ENCODE data around the gene IL1R2. TPM values are rescaled to one million over a fixed set of nuclear protein-coding genes. Genes with fewer than 3 reads are reported as not detected.

The IL1R2 gene
- total RNA-seq, 1 donor from 2014 or later, result 1.4 TPM

DNA sequence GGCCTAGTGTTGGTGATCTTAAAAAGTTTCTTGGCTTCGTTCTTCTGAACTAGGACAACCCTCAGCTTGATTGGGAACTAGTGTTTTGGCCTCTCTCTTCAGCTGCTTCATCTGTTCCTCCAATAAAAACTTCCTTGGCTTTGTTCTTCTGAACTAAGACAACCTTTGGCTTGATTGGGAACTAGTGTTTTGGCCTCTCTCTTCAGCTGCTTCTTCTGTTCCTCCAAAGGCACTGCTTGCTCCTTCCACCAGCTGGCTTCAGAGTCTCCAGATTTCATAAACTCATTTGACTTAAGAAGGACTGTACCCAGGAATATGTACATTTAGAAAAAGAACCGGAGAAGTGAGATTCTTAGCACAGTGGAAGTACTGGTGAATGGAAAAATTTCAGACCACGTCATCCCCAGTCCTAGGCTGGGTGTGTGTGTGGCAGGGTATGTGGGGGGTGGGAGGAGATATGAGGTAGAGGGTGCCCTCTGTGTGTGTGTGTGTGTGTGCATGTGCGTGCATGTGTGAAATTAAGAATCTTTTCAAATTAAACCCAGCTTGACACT lies 20.4 kb downstream of the IL1R2 start:
- DNase-seq (no peak), ATAC-seq (ENCODE audit: poor library complexity) (peak; percentile 31)
- intact Hi-C loops (cut with DNase I), result loop anchor here (10.0 kb wide), 1 partner anchor 433 kb away; no protein-coding TSS in a partner anchor

DNA sequence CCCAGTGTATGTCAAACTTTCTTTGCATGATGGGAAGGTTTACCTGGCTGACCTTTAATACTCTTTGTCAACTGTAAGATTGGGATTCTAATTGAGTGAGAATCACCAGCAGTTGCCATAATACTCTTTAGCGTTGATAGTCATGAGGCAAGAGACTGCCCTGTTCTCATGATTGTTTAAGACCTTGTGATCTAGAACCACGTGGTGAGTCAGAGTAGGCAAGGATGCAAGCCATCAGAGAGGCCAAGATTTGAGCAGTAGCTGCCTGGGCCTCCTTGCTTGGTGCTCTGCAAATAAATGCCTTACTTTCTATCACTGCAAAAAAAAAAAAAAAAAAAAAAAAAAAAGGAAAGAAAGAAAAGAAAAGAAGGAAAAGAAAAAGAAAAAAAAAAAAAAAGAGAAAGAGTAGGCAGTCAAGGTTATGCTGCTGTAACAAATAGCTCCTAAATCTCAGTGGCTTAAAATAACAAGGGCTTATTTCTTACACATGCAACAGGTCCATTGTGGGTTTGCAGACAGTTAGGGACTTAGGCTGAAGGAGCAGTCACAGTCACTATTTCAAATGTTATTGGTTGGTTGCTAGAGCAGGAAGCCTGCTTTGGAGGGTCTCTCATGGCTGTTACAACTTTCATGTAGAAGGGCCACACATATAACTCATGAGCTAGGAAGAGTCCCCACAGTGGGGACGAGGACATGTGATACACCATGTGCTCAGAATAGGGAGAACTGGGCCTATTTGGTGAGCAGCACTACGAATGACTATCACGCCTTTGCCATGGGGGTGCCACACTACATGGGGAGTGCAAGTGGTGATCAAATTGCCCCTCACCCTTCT lies 21.7 kb downstream of the IL1R2 start:
- intact Hi-C loops (cut with DNase I), result loop anchor here (10.0 kb wide), 1 partner anchor 431 kb away; no protein-coding TSS in a partner anchor
- no peak for DNase-seq
- no peak for ATAC-seq (ENCODE audit: poor library complexity)

DNA sequence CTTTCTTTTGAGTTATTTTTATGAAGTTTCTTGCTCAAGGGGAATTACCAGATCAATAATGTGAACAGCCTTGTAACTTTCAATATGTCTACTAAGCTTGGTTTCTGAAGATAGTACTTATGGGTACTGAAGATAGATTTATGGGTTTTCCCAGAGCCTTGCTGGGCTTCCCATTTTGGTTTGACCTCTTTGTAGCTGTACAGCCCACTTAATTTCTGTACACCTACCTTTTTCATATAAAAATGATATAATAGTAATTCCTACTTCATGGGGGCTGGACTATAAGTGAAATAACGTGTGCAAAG lies 22.2 kb downstream of the IL1R2 start:
- ATAC-seq (ENCODE audit: poor library complexity) (no peak), DNase-seq (no peak)
- intact Hi-C loops (cut with DNase I), result loop anchor here (10.0 kb wide), 1 partner anchor 431 kb away; no protein-coding TSS in a partner anchor

DNA sequence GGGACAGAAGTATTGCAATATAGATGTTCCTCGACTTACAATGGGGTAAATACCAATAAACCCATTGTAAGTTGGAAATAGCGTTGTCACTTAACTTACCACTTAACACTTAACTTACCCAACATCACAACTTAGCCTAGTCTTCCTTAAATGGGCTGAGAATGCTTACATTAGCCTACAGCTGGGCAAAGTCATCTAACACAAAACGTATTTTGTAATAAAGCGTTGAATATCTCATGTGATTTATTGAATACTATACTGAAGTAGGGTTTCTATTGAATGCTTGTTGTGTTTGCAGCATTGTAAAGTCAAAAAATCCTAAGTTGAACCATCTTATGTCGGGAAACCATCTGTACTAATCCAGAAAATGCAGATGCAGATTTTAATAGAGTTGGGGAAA lies 23.6 kb downstream of the IL1R2 start:
- ATAC-seq (ENCODE audit: poor library complexity) (no peak), DNase-seq (no peak)
- intact Hi-C loops (cut with DNase I), result loop anchor here (10.0 kb wide), 1 partner anchor 429 kb away; no protein-coding TSS in a partner anchor

DNA sequence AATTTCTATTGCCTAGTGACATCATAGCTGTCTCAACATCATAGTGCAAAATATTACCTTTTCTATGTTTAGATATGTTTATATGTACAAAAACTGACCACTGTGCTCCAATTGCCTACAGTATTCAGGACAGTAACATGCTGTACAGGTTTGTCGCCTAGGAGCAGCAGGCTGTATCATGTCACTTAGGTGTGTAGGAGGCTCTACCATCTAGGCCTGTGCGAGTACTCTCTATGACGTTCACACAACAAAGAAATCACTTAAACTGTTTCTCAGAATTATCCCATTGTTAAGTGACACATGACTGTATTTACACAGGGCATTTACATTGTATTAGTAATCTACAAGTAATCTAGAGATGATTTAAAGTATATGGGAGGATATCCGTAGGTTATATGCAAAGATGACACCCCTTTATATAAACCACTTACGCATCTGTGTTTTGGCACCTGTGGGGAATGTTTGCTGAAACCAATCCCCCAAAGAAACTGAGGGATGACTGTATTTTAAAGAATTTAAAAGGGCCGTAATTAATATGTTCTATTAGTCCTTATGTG lies 24.7 kb downstream of the IL1R2 start:
- DNase-seq (no peak), ATAC-seq (ENCODE audit: poor library complexity) (no peak)
- intact Hi-C loops (cut with DNase I), result loop anchor here (10.0 kb wide), 1 partner anchor 428 kb away; no protein-coding TSS in a partner anchor

DNA sequence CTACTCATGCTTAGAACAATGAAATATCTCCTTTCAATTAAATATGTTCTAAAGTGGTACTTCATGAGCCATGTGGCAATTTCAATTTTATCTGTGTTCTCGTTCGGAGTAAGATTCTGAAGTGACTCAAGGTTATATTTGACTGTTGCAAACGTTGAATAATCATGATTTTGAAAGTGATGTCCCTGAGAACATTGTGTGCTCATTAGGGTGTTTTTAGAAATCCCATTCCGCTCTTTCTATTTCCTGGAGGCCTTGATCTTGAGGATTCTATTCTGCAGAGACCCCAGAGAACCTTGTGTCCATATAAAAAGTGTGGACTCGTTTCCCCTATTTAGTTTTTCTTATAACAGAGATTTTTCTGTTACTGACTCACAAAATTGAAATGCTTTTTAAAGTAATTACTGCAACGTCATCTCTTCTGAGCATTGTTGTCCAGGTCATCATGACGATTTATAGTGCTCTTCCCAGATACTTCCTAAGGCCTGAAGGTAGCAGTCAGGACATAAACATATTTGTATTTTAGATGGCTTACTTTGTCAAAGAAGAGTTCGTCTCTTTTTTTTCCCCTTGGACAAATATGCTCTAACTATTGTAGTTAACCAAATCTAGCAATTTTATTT lies 27.2 kb downstream of the IL1R2 start:
- DNase-seq, result no peak
- no peak for ATAC-seq (ENCODE audit: poor library complexity)
- intact Hi-C loops (cut with DNase I), result loop anchor here (10.0 kb wide), 1 partner anchor 426 kb away; no protein-coding TSS in a partner anchor

DNA sequence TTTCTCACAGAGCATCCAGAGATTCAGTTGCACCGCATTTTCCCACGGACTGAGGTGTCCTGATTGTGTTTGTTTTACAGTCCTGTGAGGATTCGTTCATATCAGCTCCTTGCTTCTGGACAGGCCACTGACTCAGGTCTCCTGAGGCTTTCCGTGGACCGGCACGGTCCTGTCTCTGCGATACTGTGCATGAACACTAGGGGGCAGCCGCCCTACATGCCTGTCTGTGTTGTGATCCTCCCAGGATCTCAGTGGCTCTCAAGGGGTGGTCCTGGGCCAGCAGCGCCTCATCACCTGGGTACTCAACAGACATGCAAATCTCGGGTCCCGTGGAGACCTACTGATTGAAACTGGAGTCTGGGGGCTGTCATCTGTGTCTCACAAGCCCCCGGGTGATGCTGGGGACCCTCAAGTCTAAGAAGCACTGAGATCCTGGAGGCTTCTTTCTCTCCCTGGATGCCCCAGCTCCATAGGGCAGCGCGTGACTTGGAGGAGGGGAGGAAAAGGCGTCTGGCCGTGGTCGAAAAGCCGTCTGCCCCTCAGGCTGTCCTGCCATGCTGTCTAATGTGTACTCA lies 28.9 kb downstream of the IL1R2 start:
- DNase-seq (peak; percentile 92), ATAC-seq (ENCODE audit: poor library complexity) (peak; percentile 96)
- intact Hi-C loops (cut with DNase I), result loop anchor here (2.0 to 10.0 kb wide), 3 partner anchors 144 to 334 kb away; partner anchors contain the start of gene IL18R1

DNA sequence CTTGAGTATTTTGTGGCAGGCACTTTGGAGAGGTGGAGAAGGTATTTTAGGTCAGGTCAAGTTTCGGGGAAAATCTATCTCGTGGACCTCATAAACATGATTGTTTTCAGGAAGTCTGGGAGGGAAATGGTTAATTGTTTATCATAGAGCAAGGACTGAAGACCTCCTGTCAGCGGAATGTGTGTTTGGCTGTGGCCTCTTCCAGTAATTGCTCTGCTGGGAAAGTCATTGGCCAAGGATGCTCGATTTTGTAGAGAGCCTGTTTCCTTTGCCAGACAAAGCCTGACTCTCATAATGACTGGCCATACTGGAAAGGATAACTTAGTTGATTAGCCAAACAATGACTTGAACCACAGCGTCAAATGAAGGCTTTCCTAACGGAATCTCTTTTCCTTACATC lies 30.0 kb downstream of the IL1R2 start:
- DNase-seq, result no peak
- peak; percentile 76 for ATAC-seq (ENCODE audit: poor library complexity)
- intact Hi-C loops (cut with DNase I), result loop anchor here (2.0 to 10.0 kb wide), 3 partner anchors 143 to 333 kb away; partner anchors contain the start of gene IL18R1

DNA sequence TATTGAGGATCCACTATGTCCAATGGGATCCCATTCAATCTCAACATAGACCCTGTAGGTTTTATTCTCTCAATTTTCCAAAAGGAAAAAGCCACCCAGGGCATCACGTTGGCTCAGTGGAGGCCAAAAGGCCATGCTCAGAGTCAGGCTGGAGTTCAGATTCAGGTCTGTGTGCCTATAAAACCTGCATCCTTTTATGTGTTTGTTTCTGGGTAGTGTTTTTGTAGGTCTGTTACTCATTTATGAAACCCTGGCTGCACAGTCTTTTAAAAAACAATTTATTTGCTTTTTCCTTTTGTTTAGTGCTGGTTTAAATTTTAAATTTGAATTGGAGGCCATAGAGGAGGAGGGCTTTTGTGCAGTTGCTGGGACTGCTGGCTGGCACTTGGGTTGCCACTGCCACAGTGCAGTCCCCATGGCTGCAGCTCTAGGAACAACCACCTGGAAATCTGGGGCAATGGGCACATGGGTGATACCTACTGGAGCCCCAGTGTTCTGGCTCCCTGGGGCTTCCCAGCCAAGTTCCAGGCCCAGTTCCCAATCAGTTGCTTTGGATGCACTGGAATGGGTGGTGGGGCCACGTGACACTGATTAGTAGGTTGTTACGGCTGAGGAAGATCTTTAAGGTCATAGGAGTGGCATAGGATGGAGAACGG lies 31.3 kb downstream of the IL1R2 start:
- ATAC-seq (ENCODE audit: poor library complexity) (no peak), DNase-seq (no peak)

DNA sequence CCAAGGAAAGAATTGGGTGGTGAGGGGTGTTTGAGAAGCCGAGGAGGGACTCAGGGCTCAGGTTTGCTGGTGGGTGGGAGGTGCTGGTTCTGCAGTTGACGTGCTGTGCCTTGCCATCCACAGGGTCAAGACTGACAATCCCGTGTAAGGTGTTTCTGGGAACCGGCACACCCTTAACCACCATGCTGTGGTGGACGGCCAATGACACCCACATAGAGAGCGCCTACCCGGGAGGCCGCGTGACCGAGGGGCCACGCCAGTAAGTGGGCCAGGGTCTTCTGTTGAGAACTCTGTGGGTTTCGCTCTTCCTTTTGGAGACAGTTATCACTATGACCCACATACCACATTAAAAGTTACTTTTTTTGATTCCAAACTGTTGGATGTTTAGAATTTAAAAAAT lies 32.6 kb downstream of the IL1R2 start:
- ATAC-seq (ENCODE audit: poor library complexity) (no peak), DNase-seq (no peak)
- intact Hi-C loops (cut with DNase I), result loop anchor here (10.0 kb wide), 1 partner anchor 330 kb away; the partner anchor contains the start of gene IL18R1

More for the DNA sequence above, 31.3 kb downstream of the IL1R2 start:
- intact Hi-C loops (cut with DNase I), result loop anchor here (10.0 kb wide), 1 partner anchor 332 kb away; the partner anchor contains the start of gene IL18R1

DNA sequence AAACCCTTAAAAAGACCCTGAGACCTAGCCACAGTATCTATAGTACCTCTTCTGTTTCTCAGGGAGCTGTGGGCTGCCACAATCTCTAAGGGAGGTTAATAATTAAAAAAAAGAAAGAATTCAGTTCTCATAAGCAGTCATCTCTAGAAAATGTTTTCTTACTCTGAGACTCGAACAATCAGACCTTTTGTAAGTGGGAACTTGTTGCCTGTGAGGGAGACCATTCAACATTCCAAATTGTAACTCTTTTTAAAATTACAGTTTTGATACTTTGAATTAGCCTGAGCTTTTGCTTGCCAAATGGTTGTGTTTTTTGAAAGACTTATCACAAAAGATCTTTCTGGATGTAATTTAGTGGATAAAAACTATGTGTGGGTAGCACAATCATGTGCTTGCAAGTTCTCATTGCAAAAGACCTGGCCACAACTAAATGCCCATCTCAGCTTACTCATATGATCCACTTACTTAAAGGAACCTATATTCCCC lies 33.3 kb downstream of the IL1R2 start:
- intact Hi-C loops (cut with DNase I), result loop anchor here (10.0 kb wide), 1 partner anchor 330 kb away; the partner anchor contains the start of gene IL18R1
- ATAC-seq (ENCODE audit: poor library complexity) (no peak), DNase-seq (no peak)

DNA sequence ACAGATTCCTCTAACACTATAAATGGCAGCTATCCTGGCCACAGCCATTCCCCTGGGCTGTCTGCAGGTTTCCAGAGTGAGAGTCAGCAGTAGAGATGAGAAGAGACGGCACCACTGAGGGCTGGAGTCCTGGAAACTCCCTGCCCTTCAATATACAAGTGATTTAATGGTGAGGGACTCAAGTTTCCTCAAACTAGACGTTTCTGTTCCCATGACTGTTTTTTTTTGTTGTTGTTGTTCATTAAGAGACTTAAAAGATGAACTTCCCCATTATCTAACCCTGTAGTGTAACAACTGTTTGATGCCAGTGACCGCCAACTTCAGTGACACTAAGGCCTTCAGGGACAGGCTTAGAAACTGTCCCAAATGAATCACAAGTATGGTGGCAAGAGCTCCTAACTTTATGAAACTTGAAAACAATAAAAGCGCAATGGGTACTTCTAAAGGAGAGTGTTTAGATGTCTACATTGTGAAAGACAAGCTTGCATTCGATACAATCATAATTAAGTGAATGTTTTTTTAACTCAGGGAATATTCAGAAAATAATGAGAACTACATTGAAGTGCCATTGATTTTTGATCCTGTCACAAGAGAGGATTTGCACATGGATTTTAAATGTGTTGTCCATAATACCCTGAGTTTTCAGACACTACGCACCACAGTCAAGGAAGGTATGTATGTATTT lies 34.0 kb downstream of the IL1R2 start:
- DNase-seq (no peak), ATAC-seq (ENCODE audit: poor library complexity) (no peak)
- intact Hi-C loops (cut with DNase I), result loop anchor here (10.0 kb wide), 1 partner anchor 329 kb away; the partner anchor contains the start of gene IL18R1

DNA sequence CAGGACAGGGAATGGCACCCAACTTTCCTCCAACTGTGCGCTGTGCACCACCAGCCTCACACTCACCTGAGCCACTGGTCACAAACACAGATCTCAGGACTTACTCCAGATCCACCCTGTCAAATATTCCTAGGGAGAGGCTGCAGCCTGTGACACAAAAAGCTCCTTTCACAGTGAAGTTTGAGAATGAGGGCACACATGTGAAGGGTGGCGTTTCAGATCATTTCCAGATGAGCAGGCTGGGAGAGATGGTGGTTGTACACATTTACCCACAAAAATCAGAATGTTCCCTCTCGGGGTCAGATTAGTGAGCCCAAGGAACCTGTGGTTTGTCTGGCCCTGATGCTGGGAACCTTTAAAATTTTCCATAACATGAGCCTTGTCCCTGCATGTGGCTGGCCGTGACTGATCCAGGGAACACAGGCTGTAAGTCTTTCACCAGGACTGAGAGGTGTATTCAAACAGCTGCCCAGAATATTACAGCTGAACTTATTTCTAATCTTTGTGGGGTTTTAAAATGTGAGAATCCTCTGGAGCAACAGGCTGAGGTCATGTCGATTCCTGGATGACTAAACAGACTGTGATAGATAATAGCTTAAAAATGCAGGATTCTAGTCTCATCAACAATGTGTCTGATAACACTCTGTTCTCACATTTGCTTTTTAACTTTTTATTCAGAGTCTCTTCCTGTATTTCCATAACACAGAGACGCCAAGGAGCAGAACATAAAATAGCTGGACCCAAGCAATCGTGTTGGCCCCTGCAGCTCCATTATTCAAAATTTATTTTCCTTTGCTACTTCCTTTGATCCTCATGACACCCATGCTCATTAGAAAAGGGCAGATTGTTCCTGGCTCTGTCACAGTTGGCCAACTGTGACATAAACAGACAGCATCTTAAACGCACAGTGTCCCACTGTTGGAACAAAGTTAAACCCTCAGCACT lies 35.5 kb downstream of the IL1R2 start:
- DNase-seq, result no peak
- intact Hi-C loops (cut with DNase I), result loop anchor here (10.0 kb wide), 1 partner anchor 327 kb away; the partner anchor contains the start of gene IL18R1
- peak; percentile 66 for ATAC-seq (ENCODE audit: poor library complexity)

DNA sequence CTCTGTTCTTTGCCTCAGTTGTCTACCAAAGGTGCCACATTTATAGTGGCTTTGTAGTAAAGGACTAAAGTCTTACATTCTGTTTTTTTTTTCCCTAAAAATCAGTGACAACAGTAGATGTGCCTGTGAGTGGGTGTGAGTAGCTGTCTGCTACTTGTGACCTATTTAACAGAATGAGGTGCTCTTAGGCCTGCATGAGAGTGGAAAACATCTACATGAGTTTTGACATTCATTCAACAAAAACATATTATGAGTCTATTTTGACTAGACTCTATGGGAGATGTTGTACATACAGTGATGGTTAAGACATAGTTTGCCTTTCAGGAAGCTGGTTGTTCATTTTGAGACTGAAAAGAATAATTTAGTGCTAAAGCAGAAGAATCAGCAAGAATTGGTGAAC lies 36.7 kb downstream of the IL1R2 start:
- DNase-seq (no peak), ATAC-seq (ENCODE audit: poor library complexity) (no peak)
- intact Hi-C loops (cut with DNase I), result loop anchor here (10.0 kb wide), 1 partner anchor 326 kb away; the partner anchor contains the start of gene IL18R1

DNA sequence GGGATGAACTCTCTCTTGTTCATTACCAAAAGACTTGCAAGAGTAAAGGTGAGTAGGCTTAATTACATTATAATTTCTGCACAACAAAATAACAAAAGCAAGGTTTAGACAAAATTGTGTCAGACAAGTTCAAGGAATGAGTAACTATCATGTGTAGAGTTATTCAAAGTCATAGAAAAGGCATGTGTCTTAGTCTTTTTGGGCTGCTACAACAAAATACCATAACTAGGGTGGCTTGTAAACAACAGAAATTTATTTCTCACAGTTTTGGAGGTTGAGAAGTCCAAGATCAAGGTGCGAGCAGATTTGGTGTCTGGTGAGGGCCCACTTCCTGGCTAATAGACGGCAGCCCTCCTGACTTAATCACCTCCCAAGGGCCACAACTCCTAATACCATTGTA lies 37.6 kb downstream of the IL1R2 start:
- ATAC-seq (ENCODE audit: poor library complexity), result no peak
- intact Hi-C loops (cut with DNase I), result loop anchor here (10.0 kb wide), 1 partner anchor 325 kb away; the partner anchor contains the start of gene IL18R1
- DNase-seq, result no peak

DNA sequence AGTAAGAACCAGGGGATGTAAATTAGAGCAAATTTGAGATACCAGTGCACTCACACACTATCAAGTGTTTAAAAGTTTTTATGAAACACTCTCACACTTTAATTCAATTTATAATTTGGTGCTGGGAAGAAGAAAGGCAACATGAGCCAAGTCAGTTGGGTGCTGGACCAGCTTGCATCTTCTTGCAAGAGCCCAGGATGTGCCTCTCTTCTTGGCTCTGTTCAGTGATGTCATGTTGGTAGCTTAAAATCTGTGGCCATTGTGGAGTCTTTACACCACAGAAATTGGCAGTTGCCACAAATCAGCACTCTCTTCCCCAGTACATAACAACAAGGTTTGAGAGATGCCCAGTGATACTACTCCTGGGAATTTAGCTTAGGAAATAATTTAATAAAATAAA lies 38.2 kb downstream of the IL1R2 start:
- ATAC-seq (ENCODE audit: poor library complexity) (no peak), DNase-seq (no peak)
- intact Hi-C loops (cut with DNase I), result loop anchor here (10.0 kb wide), 1 partner anchor 325 kb away; the partner anchor contains the start of gene IL18R1

Data from Right ventricle myocardium superior (tissue), 1 donor.